ENCODE results near the gene WNT6. TPM values are rescaled to one million over a fixed set of nuclear protein-coding genes. Genes with fewer than 3 reads are reported as not detected.

Gene WNT6
- total RNA-seq, 2 experiments from 2014 or later = 0.13 to 0.17 TPM

DNA sequence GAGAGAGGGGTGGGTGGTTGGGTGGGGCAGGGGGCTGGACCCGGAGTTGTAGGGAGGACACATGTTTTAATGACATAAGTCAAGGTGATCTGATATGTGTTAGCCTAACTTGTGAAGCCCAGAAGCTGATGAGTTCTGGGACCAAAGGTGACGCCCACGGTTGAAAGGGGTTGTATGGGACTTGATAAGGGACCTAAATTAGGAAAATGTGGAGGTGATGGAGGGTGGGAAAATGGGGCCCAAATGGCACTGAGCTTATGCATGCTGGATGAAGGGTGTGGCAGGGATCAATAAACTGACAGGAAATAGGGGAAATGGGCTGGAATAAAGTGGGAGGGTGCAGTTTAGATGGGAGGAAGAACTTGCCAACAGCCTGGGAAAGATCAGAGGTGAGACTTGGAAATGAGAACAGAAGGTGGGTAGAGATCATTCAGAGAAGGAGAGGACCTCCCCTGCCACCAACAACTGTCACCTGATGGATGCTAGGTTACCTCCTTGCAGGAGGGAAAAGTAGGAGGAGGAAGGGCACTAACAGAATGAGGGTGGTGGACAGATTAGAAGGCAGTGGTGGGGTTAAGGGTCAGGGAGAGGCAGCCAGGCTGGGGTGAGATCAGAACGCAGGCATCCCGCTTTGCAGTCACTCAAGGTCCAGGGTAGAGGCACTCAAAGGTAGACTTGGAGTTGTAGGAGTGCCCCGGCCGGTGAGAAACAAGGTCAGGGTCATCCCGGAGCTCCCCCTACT is 36.3 kb downstream of the WNT6 start:
- ChIA-PET CTCF (interaction anchor here (0.6 to 20.4 kb wide), 8 partner anchors 11 to 683 kb away, joined by 3 to 663 read pairs (median 6); partner anchors contain the start of genes WNT10A and WNT6), POLR2A (interaction anchor here (0.7 to 3.0 kb wide), 7 partner anchors 8 to 85 kb away, joined by 3 to 14 read pairs (median 4); partner anchors contain the start of gene WNT10A)

DNA sequence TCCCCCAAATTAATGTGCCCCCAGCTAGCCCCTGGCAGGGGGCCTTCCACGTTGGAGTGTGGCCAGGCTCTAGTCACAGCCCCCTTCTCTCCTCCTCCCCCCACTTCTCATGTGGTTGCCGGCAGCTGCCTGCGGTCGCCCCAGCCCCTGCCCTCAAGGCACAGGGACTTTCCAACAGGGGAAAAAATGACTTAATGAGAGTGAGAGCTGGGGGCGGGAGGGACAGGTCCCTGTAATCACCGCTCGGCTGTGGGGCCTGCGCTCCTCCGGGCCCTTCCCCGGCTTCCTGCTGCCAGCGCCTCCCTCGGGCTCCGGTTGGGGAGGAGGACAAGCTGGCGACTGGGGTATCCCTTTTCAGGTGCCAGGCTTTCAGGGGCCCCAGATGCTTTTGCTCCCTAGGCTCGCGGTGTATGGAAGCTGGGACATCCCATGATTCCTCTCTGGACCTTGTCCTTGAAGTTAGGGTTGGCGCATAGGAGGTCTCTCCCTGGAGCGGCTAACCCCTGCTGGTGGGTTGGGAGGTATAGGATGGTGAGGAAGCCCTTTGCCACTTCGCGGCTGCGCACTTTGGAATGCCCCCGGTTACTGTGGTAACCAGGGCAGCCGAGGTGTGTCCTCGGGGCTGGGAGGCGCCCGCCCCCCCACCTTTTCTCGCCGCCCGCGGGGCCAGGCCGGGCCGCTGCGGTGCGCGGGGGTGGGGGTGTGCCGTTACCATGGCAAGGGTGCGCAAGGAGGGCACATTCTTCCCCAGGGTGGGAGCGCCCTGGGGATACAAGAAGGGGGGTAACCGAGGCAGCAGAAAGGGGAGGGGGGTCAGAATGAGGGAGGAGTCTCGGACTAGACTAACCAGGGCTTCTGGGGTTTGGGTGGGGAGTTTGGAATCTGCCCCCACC is 37.1 kb downstream of the WNT6 start:
- CTCF ChIA-PET = interaction anchor here (0.6 to 20.4 kb wide), 14 partner anchors 10 to 684 kb away, joined by 3 to 663 read pairs (median 7); partner anchors contain the start of genes TTLL4, WNT10A and WNT6
- POLR2A ChIA-PET = interaction anchor here (0.6 to 3.0 kb wide), 9 partner anchors 9 to 333 kb away, joined by 3 to 15 read pairs (median 9); partner anchors contain the start of genes ANKZF1, ATG9A and WNT10A

DNA sequence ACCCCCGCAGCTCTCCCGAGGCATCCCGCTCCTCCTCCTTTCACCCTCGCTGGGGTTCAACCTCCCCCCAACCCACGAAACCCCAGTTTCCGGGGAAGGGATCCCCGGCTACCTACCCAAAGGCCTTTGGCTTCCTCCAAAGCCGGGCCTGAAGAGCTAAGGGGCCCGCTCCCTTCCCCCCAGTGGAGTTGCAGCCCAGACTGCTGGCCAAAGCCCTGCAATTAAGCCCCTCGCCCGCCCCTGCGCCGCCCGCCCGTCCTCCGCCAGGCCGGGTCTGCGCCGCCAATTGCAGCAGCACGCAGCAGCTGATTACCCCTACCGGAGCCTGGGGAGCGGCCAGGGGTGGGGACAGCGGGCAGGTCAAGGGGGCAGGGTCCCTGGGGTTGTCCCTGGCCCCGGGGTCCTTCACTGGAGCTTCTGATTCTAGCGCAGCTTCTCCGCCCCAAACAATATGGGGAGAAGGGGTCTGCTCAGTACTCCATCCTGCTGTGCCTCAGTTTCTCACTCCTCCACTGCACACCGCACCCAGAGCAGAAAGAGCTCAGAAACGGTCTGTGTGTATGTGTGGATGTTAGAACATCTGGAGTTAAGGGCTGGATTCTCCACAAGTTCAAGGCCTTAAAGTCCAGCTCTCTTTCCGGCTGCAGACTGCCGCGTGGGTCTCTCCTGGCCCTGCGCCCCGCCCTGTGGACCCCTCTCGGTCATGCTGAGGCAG is 37.9 kb downstream of the WNT6 start:
- POLR2A ChIA-PET = interaction anchor here (0.5 to 3.0 kb wide), 9 partner anchors 10 to 369 kb away, joined by 3 to 15 read pairs (median 9); partner anchors contain the start of genes BCS1L, WNT10A and ZNF142
- CTCF ChIA-PET = interaction anchor here (0.6 to 20.4 kb wide), 25 partner anchors 9 to 685 kb away, joined by 3 to 663 read pairs (median 6); partner anchors contain the start of genes CDK5R2, CRYBA2, FEV and TTLL4

DNA sequence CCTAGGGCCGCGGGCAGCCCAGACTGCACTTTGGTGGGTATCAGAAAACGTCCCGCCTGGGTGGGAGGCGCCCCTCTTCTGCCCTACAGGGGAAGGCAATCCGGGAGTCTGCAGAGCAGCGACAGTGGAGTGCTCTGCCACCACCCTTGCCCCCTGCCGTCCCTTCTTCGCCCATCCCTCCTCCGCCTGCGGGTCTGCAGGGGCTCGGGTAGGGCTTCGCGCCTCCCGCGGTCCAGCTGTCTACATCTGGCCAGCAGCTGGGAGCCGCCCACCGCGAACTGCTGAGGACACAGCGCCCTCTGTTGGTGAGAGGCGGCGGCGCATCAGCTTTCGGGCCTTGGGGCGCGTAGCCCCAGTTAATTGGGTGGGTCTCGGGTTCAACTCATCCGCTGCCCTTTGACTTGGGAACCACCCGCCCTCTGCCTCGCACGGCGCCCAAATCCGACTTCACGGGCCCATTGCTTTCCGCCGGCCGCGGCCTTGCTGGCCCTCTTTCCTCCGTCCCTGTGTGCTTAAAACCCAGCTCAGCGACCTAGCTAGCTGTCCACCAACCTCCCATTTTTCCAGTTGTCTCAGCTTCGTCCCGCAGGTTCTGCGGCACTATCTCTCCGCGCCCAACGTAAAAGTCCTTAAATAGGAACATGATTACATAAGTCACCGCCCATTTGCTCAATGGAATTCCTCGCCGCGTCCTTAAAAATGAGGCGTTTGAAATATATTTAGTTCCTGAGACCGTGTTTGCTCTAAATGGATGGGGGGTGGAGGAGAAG is 38.7 kb downstream of the WNT6 start:
- ChIA-PET POLR2A (interaction anchor here (0.5 to 3.0 kb wide), 8 partner anchors 11 to 369 kb away, joined by 3 to 15 read pairs (median 9); partner anchors contain the start of genes BCS1L, WNT10A and ZNF142), CTCF (interaction anchor here (0.6 to 20.4 kb wide), 24 partner anchors 8 to 397 kb away, joined by 3 to 663 read pairs (median 6); partner anchors contain the start of genes CDK5R2, CRYBA2, FEV and TTLL4)

DNA sequence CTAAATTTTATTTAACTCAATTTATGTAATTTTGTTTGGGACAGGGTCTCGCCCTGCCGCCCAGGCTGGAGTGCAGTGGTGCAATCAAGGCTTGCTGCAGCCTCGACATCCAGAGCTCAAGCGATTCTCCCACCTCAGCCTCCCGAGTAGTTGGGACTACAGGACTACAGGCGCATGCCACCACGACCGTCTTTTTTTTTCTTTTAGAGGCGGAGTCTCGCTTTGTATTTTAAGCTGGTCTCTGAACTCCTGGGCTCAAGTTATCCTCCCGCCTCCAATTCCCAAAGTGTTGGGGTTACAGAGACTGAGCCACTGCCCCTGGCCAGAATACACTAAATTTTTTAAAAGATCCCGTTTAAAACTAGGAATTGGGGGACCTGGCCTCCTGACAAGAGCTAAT is 39.5 kb downstream of the WNT6 start:
- ChIA-PET POLR2A (no interaction called here), CTCF (interaction anchor here (1.0 to 20.4 kb wide), 8 partner anchors 8 to 60 kb away, joined by 3 to 663 read pairs (median 7); partner anchors contain the start of genes CDK5R2 and WNT10A)

DNA sequence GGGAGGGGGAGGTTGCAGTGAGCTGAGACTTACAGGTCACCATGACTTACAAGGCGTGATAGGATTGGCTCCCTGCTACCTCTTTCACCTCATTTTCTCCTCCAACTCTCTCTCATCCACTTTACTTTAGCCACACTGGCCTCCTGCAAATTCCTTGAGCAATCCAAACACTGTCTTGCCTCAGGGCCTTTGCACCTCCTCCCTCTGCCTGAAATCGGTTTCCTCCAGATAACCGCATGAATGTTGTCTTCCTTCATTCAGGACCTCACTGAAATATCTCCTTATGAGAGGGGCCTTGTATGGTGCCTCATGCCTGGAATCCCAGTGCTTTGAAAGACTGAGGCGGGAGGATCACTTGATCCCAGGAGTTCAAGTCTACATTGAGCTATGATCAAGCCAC is 42.8 kb downstream of the WNT6 start:
- ChIA-PET CTCF (interaction anchor here (1.3 to 20.4 kb wide), 2 partner anchors 9 to 24 kb away, joined by 3 to 663 read pairs; partner anchors contain the start of gene WNT10A), POLR2A (no interaction called here)

DNA sequence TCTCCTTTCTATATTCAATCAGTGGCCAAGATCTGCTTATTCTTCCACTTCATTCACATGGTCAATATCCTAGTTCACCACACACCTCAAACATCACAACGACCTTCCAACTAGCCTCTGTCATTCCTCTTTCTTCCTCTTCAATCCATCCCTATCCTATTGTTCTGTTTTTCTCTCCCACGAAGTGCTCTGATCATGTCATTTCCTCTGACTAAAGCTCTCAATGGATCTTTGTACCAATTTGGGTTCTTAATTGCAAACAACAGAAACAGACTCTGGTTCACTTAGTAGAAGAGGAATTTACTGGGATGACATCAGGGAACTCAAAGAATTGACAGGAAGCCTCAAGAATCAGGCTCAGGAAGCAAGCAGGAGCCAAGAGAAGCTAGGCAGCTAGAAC is 44.6 kb downstream of the WNT6 start:
- ChIA-PET CTCF (interaction anchor here (20.4 kb wide), 1 partner anchor 25 kb away, joined by 663 read pairs; the partner anchor contains the start of gene WNT10A), POLR2A (no interaction called here)

DNA sequence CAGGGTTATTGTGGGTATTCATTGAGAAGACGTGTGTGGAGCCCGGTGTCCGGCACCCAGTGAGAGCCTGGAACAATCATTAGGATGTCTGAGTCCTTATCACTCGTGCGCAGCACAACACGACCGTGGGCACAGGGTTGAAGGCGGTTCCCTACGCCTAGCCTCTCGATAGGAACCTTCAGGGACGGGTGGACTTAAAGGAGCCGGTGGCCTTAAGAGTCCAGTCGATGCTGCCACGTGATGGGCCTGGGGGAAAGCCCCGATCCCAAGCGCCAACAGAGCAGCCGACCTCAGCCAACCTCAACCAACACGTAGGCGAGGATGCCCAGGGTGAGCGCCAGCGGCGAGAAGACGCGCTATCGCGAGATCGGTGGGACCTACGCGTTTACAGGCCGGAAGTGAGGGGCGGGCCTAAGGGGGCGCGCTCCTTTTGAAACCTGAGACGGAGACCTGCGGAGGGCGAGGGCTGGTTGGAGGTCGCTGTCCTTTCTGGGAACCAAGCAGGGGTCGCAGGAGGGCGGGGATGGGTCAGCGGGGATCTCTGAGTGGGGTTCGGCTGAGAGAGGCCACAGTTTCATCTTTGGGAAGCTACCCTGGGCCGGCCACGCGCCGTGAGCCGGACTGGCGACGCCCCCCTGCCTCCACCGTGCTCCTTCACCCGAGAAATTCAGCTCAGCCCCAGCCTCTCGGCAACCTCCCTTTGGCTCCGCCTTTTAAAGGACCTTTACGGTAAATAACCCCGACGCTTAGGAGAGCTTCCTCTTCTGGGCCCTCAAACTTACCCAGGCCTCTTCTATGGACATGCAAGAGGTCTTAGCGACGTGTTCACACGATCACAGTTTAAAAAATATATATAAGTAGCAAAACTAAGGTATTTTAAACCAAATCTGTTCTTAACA is 49.4 kb downstream of the WNT6 start:
- CTCF ChIA-PET = interaction anchor here (1.0 to 20.4 kb wide), 4 partner anchors 9 to 61 kb away, joined by 3 to 663 read pairs (median 3); partner anchors contain the start of gene WNT10A
- POLR2A ChIA-PET = interaction anchor here (1.2 kb wide), 1 partner anchor 11 kb away, joined by 9 read pairs; no protein-coding TSS in a partner anchor

DNA sequence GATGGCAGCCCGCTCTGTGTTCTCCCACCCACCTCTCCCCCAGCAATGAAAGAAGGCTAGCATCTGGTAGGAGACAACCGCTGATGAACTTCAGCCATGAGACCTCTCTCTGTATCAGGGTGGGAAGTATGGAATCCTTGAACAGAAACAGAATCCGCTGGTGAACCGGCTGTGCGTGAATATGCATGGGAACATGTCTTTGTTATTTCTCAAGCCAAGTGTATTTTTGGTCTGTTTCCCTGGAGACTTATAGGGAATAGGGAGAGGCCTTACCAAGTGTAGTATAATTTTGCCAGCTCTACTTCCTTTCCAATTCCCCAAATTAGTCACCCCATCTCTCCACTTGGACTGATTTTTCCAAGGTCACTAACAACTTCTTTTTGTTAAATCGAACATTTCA is 51.1 kb downstream of the WNT6 start:
- CTCF ChIA-PET = interaction anchor here (0.8 to 1.2 kb wide), 5 partner anchors 13 to 119 kb away, joined by 3 to 7 read pairs (median 3); no protein-coding TSS in a partner anchor
- POLR2A ChIA-PET = interaction anchor here (0.5 kb wide), 1 partner anchor 319 kb away, joined by 3 read pairs; the partner anchor contains the start of genes ANKZF1 and ATG9A

DNA sequence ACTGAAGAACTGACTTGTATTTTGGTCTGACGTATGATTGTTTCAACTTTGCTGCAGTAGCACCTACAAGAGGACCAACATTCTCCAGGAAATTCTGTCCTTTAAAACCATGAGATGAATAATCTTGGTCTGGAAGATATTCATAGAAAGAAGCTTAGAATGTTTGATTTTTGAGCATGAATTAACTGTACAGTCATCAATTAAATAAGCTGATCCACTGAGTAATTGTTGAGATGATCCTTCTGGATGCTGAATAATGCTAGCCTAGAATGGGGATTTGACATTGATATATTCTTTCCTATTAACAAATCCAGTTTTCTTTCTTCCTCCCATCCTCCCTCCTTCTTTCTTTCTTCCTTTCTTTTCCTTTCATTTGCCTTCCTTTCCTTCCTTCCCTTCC is 60.9 kb downstream of the WNT6 start:
- POLR2A ChIA-PET = no interaction called here
- CTCF ChIA-PET = interaction anchor here (1.1 kb wide), 1 partner anchor 65 kb away, joined by 3 read pairs; no protein-coding TSS in a partner anchor

Other genes starting within 250 kb of the WNT6 start
- gene ZNF142, start 200.2 kb upstream of the WNT6 start, total RNA-seq = 10 to 100 TPM; 55.2 to 56.0 TPM
- 100 to 1,000 TPM in 1 of 2 experiments, 10 to 100 TPM in 1; 98.5 to 100 TPM for gene BCS1L, start 200.1 kb upstream of the WNT6 start, total RNA-seq
- 10 to 100 TPM; 21.9 to 24.1 TPM for gene RNF25, start 187.8 kb upstream of the WNT6 start, total RNA-seq
- 10 to 100 TPM; 20.3 to 20.7 TPM for gene STK36, start 187.7 kb upstream of the WNT6 start, total RNA-seq
- gene TTLL4, start 149.0 kb upstream of the WNT6 start, total RNA-seq = 10 to 100 TPM; 43.3 to 45.3 TPM
- not detected for gene CYP27A1, start 77.7 kb upstream of the WNT6 start, total RNA-seq
- not detected for gene PRKAG3, start 28.0 kb upstream of the WNT6 start, total RNA-seq
- gene WNT10A, start 21.0 kb downstream of the WNT6 start, total RNA-seq = 1 to 10 TPM in 1 of 2 experiments, under 1 TPM in 1; 0.80 to 1.1 TPM
- gene CDK5R2, start 99.9 kb downstream of the WNT6 start, total RNA-seq = not detected
- not detected for gene FEV, start 125.4 kb downstream of the WNT6 start, total RNA-seq
- gene CRYBA2, start 133.6 kb downstream of the WNT6 start, total RNA-seq = not detected
- not detected for gene CFAP65, start 181.7 kb downstream of the WNT6 start, total RNA-seq
- gene IHH, start 201.1 kb downstream of the WNT6 start, total RNA-seq = not detected

Measured in activated CD8-positive, alpha-beta memory T cell treated with anti-CD3 and anti-CD28 coated beads for 36 hours (primary cell).